Non-pigmented ciliary epithelial cell (primary cell): Measurements from ENCODE around the gene EXOC3.
"Not testable (repeated sequence)": the region's sequence is repeated elsewhere in the genome, so short reads cannot be mapped to it uniquely, and the experiment has no call there.

Experiments used
- DNase-seq: peaks from one replicate; pipeline ENCODE4 v3.0.0-alpha.2; 2010; ENCODE audit warnings: low read depth

The EXOC3 gene

DNA sequence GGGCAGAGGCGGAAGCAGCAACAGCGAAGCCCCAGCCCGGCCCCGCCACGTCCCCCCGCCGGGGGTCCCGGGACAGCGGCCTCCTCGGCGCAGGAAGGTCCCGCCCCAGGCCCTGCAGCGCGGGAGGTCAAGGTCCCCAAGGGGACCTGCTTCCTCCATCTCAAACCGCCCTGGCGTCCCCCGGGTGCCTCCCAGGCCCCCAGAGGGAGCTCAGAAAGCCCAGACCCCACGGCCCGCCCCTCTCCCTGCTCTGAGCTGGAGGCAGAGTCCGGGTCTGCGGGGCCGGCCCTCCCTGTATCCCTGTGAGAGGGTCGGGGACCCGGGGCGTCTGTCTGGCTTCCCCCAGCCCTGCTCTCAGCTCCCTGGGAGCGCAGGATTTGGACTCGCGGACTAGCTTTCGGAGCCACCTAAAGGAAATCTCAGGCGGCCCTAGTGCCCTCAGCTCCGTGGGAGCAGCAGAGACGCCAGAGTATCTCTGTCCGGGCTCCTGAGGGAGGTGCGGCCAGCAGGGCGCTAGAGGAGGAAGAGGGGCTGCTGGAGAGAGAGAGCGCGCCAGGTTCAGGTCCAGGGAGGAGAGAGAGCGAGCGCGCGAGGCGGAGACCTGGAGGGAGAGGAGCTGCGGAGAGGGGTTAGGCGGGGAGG, 30.7 kb downstream of the EXOC3 start:
- DNase-seq = no peak

DNA sequence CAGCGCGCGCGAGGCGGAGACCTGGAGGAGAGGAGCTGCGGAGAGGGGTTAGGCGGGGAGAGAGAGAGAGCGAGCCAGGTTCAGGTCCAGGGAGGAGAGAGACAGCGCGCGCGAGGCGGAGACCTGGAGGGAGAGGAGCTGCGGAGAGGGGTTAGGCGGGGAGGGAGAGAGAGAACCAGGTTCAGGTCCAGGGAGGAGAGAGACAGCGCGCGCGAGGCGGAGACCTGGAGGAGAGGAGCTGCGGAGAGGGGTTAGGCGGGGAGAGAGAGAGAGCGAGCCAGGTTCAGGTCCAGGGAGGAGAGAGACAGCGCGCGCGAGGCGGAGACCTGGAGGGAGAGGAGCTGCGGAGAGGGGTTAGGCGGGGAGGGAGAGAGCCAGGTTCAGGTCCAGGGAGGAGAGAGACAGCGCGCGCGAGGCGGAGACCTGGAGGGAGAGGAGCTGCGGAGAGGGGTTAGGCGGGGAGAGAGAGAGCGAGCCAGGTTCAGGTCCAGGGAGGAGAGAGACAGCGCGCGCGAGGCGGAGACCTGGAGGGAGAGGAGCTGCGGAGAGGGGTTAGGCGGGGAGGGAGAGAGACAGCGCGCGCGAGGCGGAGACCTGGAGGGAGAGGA, 31.4 kb downstream of the EXOC3 start:
- DNase-seq = not testable (repeated sequence)

DNA sequence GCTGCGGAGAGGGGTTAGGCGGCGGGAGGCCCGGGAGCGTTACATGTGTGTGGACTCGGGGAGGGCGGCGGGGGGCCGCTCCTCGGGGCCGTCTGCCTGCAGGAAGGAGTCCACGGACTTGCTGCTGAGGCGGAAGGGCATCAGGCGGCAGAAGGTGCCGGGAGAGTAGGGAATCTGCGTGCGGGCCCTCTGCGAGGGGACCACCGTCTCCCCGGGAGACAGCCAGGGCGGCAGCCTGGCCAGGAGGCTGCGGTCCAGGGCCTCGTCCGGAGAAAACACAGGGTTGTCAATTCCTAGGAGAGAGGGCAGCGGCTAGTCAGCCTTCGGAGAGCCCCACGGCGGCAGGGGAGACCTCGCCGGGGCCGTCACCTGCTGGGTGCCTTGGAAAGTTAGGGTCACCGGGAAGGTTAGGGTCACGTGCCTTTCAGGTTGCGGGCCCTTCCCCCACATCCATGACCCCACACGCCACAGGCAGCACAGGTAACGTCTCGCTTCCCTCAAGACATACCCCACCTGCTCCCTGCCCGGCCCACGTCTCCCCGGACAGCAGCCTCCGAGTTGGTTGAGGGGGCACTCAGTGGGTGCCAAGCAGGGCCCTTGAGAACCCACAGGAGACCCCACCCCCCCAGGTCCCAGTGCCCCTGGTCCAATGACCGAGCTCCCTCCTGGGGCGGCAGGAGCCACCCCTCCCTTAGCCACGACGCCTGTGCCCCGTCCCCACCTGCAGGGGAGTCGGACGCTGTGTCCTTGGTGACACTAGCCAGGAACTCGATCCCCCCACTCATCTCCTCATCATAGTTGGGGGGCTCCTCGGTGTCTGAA, 32.1 kb downstream of the EXOC3 start:
- DNase-seq = no peak

DNA sequence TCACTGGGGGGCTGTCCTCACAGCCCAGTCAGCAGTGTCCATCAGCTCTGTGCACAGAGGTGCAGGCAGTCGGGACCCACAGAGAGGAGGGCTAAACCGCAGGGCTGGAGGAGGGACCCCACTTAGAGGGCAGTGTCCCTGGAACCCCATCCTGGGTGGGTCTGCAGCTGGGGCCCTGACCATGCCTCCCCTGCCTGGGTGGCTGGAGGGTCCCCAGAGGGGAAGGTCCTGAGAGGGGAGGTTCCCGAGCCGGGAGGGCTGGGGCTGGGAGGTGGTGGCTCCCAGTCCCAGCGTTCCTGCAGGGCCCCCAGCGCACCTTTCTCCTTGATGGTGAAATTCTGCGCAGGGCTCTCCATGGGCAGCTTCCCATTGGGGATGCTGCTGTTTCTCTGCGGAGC, 32.7 kb downstream of the EXOC3 start:
- DNase-seq = no peak

DNA sequence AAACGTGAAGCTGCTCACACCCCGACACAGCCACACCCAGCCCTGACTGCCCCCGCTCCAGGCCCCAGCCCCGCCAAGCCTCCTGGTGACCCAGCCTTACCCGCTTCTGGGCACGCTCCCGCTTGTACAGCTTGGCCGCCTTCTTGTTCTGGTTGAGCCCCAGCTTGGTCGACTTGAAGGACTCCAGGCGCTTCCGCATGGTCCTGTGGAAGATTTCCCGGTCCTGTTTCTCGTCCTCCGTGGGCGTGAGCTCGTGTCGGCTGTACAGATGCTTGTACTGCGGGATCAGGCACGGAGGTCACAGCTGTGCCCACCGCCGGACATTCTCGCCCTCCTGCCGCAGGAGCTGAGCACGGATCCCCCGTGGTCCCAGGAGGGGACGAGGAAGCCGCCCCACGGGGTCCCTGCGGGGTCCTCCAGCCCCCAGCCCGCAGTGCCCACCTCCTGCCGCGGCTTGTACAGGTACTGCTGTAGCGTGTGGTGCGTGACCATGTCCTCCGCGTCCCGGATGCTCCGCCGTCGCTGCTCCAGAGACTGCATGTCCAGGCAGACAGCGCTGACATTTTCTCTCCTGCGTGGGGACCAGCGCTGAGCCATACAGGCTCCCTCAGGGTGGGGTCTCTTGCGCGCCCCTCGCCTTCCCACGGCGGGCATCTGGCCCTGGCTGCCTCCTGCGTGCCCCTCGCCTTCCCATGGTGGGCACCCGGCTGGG, 33.3 kb downstream of the EXOC3 start:
- DNase-seq = no peak

DNA sequence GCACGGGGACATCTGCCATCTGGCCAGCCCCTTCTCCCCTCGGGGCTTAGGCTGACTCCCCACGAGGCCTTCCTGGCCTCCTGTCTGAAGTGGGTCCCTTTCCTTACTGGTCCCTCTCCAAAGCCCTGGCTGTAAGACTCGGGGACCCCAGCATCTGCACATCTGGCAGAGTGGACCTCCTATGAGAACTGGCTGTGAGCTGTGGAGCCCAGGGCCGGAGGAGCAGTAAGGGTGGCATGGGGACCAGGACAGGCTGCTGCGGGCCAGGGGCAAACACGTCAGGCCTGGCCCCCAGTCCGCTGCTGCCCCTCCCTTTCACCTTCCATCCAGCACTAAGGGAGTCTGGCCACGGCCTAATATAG, 33.8 kb downstream of the EXOC3 start:
- no peak for DNase-seq

DNA sequence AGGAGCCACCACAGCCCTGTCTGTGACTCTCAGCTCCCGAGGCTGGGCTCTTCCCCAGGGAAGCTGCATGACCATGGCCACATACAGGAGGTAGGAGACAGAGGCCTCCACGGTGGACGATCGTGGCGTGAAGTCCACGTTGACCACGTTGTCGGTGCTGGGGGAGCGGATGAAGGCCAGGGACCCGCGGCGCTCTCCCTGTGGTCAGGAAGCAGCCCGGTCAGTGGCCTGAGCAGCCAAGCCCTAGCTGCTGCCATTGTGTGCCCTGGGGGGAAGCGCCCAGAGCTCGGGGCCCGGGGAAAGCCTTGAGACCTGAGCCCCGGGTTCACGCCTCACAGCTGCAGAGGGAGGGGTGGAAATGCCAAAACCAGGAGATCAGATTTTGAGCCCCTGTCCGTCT, 34.3 kb downstream of the EXOC3 start:
- no peak for DNase-seq

DNA sequence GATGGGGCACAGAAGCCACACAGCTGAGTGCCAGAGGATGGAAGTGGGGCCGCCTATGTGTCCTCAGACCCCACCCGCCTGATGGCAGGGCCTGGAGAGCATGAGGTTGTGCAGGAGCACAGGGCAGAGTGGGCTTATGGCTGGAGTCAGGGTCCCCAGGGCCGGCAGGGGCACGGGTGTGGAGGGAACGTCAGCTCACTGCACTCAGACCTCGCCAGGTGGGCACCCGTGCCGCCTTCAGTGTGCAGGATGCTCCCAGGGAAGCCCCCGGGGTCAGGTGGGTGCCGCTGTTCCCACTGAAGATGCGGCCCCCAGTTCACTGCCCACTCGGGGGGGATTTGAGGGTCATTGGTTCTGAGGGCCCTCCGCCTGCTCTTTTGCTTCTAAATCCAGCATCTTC, 34.9 kb downstream of the EXOC3 start:
- no peak for DNase-seq

DNA sequence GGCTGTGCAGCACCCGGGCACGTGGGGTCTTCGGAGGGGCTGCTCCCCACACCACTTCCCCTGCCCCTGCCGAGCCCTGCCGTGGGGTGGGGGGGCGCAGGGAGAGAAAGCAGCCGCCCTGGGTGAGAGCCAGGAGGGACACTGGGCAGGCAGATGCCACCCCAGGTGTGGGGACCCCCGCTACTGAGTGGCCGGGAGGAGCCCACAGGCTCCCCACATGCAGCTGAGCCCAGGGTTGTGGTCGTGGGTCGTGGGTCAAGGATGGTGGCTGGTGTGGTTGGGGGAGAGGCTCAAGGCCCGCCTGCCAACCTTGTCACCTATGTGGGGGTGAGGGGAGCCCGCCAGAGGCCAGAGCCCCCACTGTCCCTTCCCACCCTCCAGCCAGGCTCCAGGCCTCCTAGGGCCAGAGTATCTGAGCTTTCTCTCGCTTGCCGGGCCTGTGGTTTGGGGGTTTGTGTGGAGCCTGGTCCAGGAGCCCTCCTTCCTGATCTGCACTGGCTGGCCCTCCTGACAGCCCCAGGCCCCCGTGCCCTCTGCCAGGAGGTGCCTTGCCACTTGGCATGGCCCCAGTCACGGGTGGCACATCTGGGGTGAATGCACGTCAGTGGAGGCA, 35.5 kb downstream of the EXOC3 start:
- no peak for DNase-seq

DNA sequence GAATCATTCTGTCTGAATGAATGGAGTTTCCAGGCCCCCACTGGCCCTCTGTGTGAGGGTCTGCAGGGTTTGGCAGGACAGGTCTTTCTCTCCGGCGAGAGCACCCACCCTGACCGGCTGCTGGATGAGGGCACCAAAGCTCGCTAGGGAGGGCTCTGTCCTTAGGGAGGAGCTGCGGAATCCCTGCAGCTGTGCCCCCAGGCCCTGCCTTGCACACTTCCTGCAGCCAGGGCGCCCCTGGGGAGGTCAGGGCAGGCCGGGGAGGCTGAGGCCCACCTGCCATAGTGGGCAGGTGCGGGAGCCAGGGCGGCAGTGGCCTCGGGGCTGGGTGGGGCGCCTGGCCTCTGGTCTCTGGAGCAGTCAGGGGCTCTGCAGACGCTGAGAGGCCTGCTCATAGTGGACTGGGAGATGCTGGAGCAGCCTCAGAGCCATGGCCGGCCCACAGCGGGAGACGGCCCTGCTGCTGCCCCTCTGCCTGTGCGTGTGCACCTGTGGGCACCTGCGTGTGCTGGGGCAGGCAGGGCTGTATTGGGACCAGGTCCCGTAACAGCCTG, 36.1 kb downstream of the EXOC3 start:
- no peak for DNase-seq

DNA sequence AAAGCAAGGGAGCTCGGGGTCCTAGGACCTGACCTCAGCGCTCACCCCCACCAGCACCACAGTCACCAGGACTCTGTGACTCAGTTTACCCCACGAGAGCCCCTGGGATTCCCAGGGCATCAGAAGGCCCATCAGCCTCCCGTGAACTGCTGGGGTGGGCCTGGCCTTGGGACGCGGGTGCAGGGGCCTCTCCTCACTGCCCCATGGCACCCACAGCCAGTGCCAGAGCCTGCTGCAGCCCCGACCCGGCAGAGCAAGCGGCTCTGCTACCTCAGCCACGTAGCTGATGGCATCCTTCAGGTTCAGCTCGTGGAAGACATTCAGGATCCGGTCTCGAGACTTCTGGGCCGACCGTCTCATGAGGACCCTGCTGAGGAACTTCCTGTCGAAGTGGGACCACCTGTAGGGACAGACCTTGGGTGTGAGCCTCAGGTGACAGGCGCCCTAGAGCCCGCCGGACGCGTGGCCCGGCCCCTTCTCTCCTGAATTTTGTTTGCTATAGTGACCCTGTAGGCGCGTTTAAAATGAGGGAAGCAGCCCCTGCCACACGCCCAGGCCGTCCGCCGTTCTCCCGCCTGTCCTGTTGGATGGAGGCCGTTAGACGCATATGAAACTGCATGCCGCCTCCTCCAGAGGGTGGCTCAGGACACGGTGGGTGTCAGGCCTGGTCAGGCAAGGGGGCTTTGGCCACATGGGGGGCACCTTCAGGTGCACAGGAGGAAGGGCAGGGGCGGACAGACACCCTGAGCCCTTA, 36.8 kb downstream of the EXOC3 start:
- DNase-seq = no peak

DNA sequence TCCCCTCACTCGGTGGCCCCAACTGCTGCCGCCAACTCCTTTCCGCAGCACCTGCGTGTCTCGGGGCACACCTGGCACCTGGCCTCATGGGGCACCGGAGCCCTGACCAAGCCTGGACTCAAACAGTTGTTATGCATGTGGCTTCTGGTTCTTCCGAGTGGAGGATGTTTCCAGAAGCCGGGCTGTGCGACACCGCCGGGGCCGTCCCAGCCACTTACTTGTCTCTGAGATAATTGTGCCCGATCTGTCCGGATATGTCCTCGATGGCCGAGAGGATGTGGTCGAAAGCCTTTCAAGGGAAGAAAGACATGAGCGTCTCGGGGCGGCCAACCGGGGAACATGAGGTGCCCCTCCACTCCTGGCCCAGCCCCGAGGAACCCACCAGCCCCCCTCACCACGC, 38.4 kb downstream of the EXOC3 start:
- no peak for DNase-seq

DNA sequence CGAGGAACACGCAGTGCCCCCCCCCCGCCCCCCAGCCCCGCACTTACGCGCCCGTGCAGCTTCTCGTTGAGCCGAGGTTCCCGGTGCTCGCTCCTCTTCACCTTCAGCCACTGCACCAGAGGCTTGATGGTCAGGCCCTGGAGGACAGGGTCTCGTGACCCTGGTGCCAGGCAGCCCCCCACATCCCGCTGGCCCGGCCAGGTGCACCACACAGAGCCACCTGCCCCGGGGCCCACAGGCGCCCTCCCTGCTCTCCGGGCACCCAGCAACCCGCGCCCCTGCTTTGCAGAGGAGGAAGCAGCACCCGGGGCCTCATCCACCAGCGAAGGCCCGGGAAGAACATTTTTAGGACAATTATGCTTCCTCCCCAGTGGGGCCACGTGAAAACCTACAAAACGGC, 39.0 kb downstream of the EXOC3 start:
- DNase-seq = no peak

DNA sequence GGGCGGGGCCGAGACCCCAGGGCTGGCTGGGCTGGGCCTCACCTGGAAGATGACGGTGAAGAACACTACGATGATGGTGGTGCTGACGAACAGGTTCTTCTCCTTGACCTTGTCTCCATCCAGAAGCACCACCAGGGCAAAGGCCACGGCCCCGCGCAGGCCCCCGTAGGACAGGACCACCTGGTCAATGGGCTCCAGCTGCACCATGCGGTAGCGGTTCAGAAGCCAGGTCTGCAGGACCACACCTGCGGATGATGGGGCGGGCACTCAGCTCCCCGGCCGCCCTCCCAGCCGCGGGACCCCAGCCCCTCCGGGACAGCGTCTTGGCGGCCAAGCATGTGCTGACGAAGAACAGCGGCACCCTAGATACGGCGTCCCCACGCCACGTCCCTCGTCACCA, 39.5 kb downstream of the EXOC3 start:
- no peak for DNase-seq

DNA sequence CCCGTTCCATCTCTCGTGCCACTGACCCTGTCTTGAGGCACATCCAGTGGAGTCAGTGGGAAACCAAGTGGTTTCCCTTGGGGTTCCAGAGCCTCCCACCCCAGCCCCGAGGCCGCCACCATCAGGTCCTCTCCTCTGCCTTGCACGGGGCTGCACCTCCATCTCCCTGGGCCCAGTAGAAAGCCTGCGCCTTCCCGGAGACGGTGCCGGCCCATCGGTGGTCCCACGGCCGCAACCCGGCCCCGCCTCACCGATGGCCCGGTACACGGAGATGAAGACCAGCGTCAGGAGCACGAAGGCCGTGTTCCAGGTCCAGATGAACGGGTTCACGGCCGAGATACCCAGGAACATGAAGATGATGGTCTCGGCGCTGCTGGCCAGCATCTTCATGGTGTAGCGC, 40.0 kb downstream of the EXOC3 start:
- no peak for DNase-seq

DNA sequence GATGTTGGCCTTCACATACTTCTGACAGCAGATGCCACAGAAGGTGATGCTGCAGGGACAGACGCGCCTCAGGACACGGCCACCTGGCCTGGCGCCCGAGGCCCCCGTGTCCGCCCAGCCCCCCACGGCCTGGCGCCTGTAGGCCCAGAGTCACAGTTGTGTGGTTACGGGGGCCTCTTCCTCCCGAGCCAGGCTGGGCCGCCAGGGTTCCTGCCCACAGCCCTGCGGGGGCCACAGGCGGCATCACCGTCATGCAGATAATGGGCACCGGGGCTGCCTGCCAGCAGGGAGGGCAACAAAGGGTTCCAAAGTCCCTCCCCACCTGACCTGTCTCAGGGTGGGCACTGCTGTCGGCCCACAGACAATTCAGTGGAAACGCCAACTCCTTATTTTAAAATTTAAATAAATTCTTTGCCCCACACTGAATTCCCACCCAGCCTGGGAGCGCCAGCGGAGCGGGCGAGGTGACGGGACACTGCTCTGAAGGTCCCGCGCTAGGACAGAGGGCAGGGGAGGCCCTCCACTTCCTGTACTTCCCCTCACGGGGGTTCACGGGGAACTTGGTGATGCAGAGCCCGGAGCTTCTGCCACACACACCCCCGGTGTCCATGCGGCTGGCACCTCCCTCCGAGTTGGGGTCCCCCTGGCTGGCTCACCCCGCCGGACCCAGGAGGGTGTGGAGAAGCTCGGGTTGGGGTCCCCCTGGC, 40.6 kb downstream of the EXOC3 start:
- no peak for DNase-seq

DNA sequence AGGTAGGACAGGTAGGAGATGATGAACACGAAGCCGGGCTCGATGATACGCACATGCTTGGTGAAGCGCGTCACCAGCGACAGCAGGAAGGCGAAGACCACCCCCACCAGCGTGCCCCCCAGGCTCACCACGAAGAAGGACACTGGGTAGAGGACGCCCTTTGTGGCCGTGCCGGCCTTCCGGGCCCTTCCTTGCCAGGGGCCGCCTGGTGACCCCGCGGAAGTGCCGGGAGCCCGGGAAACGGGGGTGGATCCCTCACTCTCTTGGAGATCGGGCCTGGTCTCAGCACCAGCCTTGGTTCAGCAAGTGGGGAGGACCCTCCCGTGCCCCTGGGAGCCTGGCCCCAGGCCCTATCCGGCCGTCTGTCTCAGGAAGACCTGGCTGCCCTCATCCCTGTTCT, 41.6 kb downstream of the EXOC3 start:
- no peak for DNase-seq

DNA sequence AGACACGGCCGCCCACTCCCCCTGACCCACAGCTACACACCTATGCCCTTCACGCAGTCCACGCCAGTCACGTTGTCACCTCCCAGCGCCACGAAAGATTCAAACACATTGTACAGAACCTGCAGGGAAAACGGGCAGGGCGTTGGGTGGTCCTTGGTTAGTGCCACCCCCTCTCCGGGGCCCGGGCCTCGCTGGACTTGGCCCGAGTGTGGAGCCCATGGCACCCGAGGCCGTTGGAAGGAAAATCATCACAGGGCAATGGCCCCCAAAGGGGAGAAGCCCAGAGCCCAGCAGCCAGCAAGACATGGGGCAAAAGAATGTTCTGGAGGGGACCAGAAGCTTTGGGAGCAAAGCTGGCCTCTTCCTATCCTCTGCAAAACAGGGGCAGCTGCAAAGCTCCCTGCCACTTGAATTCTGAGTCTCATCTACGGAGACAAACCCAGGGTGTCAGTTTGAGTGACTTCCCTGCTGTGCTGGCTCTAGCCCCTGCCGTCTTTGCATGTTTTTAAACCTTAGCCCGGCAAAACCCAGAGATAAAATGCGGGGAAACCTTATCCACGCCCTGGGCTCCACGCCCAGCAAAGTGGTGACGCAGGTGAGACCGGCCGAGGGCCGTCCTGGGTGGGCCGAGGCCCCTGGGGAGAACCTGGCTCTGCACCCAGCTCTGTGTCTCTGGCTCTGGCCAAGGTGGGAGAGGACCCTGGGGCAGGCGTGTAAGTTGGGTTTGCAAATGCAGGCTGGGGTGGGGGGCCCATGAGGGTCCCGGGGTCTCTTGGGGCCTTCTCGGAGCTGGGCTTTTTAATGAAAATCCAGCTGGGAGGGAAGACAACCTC, 42.4 kb downstream of the EXOC3 start:
- DNase-seq = no peak

DNA sequence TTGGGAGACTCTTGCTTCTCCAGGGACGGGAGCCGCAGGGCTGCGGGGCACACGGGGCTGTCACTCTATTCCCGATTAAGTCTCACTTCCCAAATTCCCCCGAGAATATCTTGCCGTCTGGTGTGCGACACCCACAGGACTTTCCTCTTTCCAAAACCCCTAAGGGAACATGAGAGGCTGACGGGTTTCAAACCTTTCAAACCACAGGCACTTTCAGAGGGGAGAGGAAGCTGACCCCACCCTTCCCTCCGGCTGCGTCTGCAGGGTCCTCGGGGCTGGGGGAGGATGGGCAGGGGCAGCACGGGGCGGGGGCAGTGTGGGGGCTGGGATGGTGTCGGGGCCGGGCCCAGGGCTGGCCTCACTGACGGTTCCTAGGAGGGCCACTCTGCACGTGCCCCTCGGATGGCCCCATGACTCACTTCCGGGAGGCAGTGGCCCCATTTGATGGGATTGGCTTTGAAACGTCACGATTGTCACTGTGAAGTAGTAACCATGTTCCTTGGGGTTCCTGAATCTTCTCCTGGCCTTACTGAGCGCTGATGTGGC, 43.0 kb downstream of the EXOC3 start:
- no peak for DNase-seq

DNA sequence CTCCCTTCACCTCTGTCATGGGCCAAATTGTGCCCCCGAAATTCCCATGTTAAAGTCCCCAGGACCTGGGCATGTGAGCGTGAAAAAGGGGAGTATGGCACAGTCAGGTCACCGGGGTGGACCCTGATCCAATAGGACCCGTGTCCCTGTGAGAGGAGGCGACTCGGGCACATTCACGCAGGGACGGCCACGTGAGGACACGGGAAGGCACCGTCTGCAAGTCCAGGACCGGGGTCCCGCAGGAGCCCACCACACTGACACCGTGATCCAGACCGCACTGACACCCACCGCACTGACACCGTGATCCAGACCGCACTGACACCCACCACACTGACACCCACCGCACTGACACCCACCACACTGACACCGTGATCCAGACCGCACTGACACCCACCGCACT, 43.6 kb downstream of the EXOC3 start:
- not testable (repeated sequence) for DNase-seq
